HepG2 (cell line): ENCODE measurements around the gene MORN1. TPM values are rescaled to one million over a fixed set of nuclear protein-coding genes. Genes with fewer than 3 reads are reported as not detected.

ENCODE experiments used
- ADNP ChIP-seq: sonication (generic); formaldehyde crosslinking; IDR thresholded peaks from 2 replicates; pipeline ENCODE4 v1.4.0; 2020; ENCODE audit warnings: missing genetic modification reagents
- BHLHE40 ChIP-seq: IDR thresholded peaks from 2 replicates; pipeline ENCODE4 v1.6.1; 2011; ENCODE audit warnings: low read length, improper control_type of control experiment
- DNMT1 ChIP-seq: sonication (generic); formaldehyde crosslinking; IDR thresholded peaks from 2 replicates; pipeline ENCODE4 v1.5.1; 2020; ENCODE audit warnings: mild to moderate bottlenecking, missing genetic modification reagents
- ELF4 ChIP-seq: sonication (generic); formaldehyde crosslinking; IDR thresholded peaks from 2 replicates; pipeline ENCODE4 v1.5.0; 2020; ENCODE audit warnings: missing genetic modification reagents, mild to moderate bottlenecking, moderate library complexity, borderline replicate concordance
- GLI4 ChIP-seq: sonication (generic); formaldehyde crosslinking; IDR thresholded peaks from 2 replicates; pipeline ENCODE4 v1.5.1; 2020; ENCODE audit warnings: missing genetic modification reagents, mild to moderate bottlenecking, moderate library complexity, borderline replicate concordance
- HBP1 ChIP-seq: IDR thresholded peaks from 2 replicates; pipeline ENCODE4 v1.6.1; 2016; ENCODE audit warnings: low read depth, control low read depth
- HNRNPH1 ChIP-seq: fragments of 200-400 bp; formaldehyde crosslinking; optimal IDR thresholded peaks from 2 replicates; pipeline ENCODE3; 2017; ENCODE audit warnings: mild to moderate bottlenecking, low read depth, low read length
- HNRNPK ChIP-seq: fragments of 200-400 bp; formaldehyde crosslinking; IDR thresholded peaks from 2 replicates; pipeline ENCODE4 v1.6.1; 2018; ENCODE audit warnings: low read length, low read depth, moderate library complexity, mild to moderate bottlenecking; ENCODE audit not compliant: poor library complexity, severe bottlenecking
- HOXA3 ChIP-seq: sonication (generic); formaldehyde crosslinking; IDR thresholded peaks from 2 replicates; pipeline ENCODE4 v1.5.0; 2020; ENCODE audit warnings: missing genetic modification reagents
- IRF9 ChIP-seq: sonication (generic); formaldehyde crosslinking; IDR thresholded peaks from 2 replicates; pipeline ENCODE4 v1.8.0; 2022; ENCODE audit warnings: missing genetic modification reagents, mild to moderate bottlenecking, borderline replicate concordance
- ISL2 ChIP-seq: sonication (generic); formaldehyde crosslinking; IDR thresholded peaks from 2 replicates; pipeline ENCODE4 v1.5.0; 2020; ENCODE audit warnings: missing genetic modification reagents
- ONECUT2 ChIP-seq: sonication (generic); formaldehyde crosslinking; IDR thresholded peaks from 2 replicates; pipeline ENCODE4 v1.4.0; 2020; ENCODE audit warnings: missing genetic modification reagents
- PHF8 ChIP-seq: sonication (generic); formaldehyde crosslinking; IDR thresholded peaks from 2 replicates; pipeline ENCODE4 v1.5.0; 2020; ENCODE audit warnings: missing genetic modification reagents
- RXRA ChIP-seq: sonication (generic); formaldehyde crosslinking; IDR thresholded peaks from 2 replicates; pipeline ENCODE4 v1.5.1; 2020; ENCODE audit warnings: missing genetic modification reagents
- SIX4 ChIP-seq: sonication (generic); formaldehyde crosslinking; IDR thresholded peaks from 2 replicates; pipeline ENCODE4 v1.4.0; 2020; ENCODE audit warnings: missing genetic modification reagents
- TAF15 ChIP-seq: fragments of 200-400 bp; formaldehyde crosslinking; IDR thresholded peaks from one replicate; pipeline ENCODE4 v1.6.1; 2018; ENCODE audit warnings: mild to moderate bottlenecking, low read depth, low read length; ENCODE audit not compliant: poor library complexity, severe bottlenecking
- ZBTB2 ChIP-seq: sonication (generic); formaldehyde crosslinking; IDR thresholded peaks from 2 replicates; pipeline ENCODE4 v1.8.0; 2022; ENCODE audit warnings: low read depth, missing genetic modification reagents
- ZFY ChIP-seq: sonication (generic); formaldehyde crosslinking; IDR thresholded peaks from 2 replicates; pipeline ENCODE4 v1.4.0; 2020; ENCODE audit warnings: missing genetic modification reagents
- ZNF24 ChIP-seq: fragments of 450-650 bp; IDR thresholded peaks from 2 replicates; pipeline ENCODE4 v1.6.1; 2017; ENCODE audit warnings: antibody characterized with exemption, mild to moderate bottlenecking
- ZNF337 ChIP-seq: sonication (generic); formaldehyde crosslinking; IDR thresholded peaks from 2 replicates; pipeline ENCODE4 v1.5.1; 2020; ENCODE audit warnings: missing genetic modification reagents, low read depth, mild to moderate bottlenecking, borderline replicate concordance
- ZNF501 ChIP-seq: sonication (generic); formaldehyde crosslinking; IDR thresholded peaks from 2 replicates; pipeline ENCODE4 v1.5.1; 2020; ENCODE audit warnings: mild to moderate bottlenecking, moderate library complexity, missing genetic modification reagents
- ZNF558 ChIP-seq: sonication (generic); formaldehyde crosslinking; IDR thresholded peaks from 2 replicates; pipeline ENCODE4 v1.9.0; 2022; ENCODE audit warnings: mild to moderate bottlenecking, missing genetic modification reagents, borderline replicate concordance
- ZNF674 ChIP-seq: sonication (generic); formaldehyde crosslinking; IDR thresholded peaks from 2 replicates; pipeline ENCODE4 v1.5.0; 2020; ENCODE audit warnings: low read depth, mild to moderate bottlenecking, missing genetic modification reagents
- ZNF691 ChIP-seq: sonication (generic); formaldehyde crosslinking; IDR thresholded peaks from 2 replicates; pipeline ENCODE4 v1.4.0; 2020; ENCODE audit warnings: missing genetic modification reagents, low read depth, mild to moderate bottlenecking, borderline replicate concordance
- ZNF777 ChIP-seq: sonication (generic); formaldehyde crosslinking; IDR thresholded peaks from 2 replicates; pipeline ENCODE4 v1.4.0; 2020; ENCODE audit warnings: missing genetic modification reagents
- ZNF790 ChIP-seq: sonication (generic); formaldehyde crosslinking; IDR thresholded peaks from 2 replicates; pipeline ENCODE4 v1.8.0; 2022; ENCODE audit warnings: missing genetic modification reagents, mild to moderate bottlenecking, borderline replicate concordance
- polyA plus RNA-seq, 8 experiments: library from polyadenylated mRNA; depleted of rRNA in 3 of 8; stranded (reverse) in 7 of 8; unstranded in 1 of 8; fragments of >200 nt; fragmentation: Illumina TruSeq in 4 of 8; extraction: Trizol in 4 of 8; gene quantifications; 2 replicates each; pipeline versions ENCODE4 v1.2.1 to v1.2.3, GENCODE V29; 2011 to 2016; ENCODE audit warnings: low read depth in 4 of 8, missing spikeins in 1 of 8, mixed read lengths in 1 of 8; ENCODE audit not compliant: insufficient read depth in 1 of 8
- total RNA-seq, 5 experiments: library from RNA; depleted of rRNA; stranded (reverse); fragments of >200 nt; fragmentation: Illumina TruSeq; extraction: Trizol; gene quantifications; 2 replicates each; pipeline ENCODE4 v1.2.3, GENCODE V29; 2016; ENCODE audit warnings: low read depth in 1 of 5

The MORN1 gene
- total and polyA plus RNA-seq, 2 of the 13 experiments (the other 11 are each of a cell fraction or from before 2014, with no cell fraction given) = 3.1 to 6.5 TPM

GRCh38 chr1:2314803-2315673 is 76.3 kb downstream of the MORN1 start (continued):
- TF ChIP-seq HNRNPH1 = no peak
- TF ChIP-seq ELF4 (CRISPR knock-in tag) = no peak
- TF ChIP-seq SIX4 = no peak
- no peak for TF ChIP-seq TAF15
- no peak for TF ChIP-seq ZNF691
- TF ChIP-seq ZNF790 (CRISPR knock-in tag) = no peak
- 0 out of 2 replicates have a peak, but pooled peaks have one; percentile 16 for TF ChIP-seq HOXA3 (CRISPR knock-in tag)
- TF ChIP-seq DNMT1 = 0 out of 2 replicates have a peak, but pooled peaks have one; percentile 54
- no peak for TF ChIP-seq ONECUT2
- no peak for TF ChIP-seq ZNF674 (CRISPR knock-in tag)
- TF ChIP-seq ZNF501 (CRISPR knock-in tag) = 0 out of 2 replicates have a peak, but pooled peaks have one; percentile 18
- TF ChIP-seq HNRNPK = peak; percentile 72
- TF ChIP-seq ZNF337 (CRISPR knock-in tag) = no peak
- TF ChIP-seq HBP1 (CRISPR knock-in tag) = no peak
- peak; percentile 36 for TF ChIP-seq ZFY (CRISPR knock-in tag)
- TF ChIP-seq ZNF24 = no peak
- 0 out of 2 replicates have a peak, but pooled peaks have one; percentile 6 for TF ChIP-seq RXRA (CRISPR knock-in tag)
- TF ChIP-seq ZNF777 (CRISPR knock-in tag) = peak; percentile 50
- TF ChIP-seq ZNF558 = no peak
- TF ChIP-seq BHLHE40 = no peak
- no peak for TF ChIP-seq ISL2 (CRISPR knock-in tag)
- TF ChIP-seq ADNP (CRISPR knock-in tag) = no peak
- peak; percentile 40; the same call in 1 of the 2 replicates for TF ChIP-seq IRF9 (CRISPR knock-in tag)
- no peak for TF ChIP-seq ZBTB2 (CRISPR knock-in tag)
- TF ChIP-seq GLI4 (CRISPR knock-in tag) = 0 out of 2 replicates have a peak, but pooled peaks have one; percentile 29
- TF ChIP-seq PHF8 (CRISPR knock-in tag) = no peak
